Activated CD8-positive, alpha-beta T cell treated with anti-CD3 and anti-CD28 coated beads, Interleukin-2, amount 10 ng/mL, durations not matched to agents 7 days and 5 days (primary cell): ENCODE results near the gene PGLYRP2. TPM values are rescaled to one million over a fixed set of nuclear protein-coding genes. Genes with fewer than 3 reads are reported as not detected.
A peak's percentile ranks its signal among the peaks of the same experiment; 100 is the strongest.
"Not testable (repeated sequence)": the region's sequence is repeated elsewhere in the genome, so short reads cannot be mapped to it uniquely, and the experiment has no call there.

Experiments used
- ATAC-seq: fragments of 150-1000 bp; cut with Tn5 transposase; one replicate; pipeline ENCODE4 v1.10.0; 2021; ENCODE audit warnings: moderate library complexity
- CTCF ChIA-PET: fragments of 350-600 bp; sonication (Branson Sonifier 250); formaldehyde crosslinking; loops from one replicate; lab custom pipeline; 2021; ENCODE audit warnings: antibody characterized with exemption; lab: Charles Lee
- POLR2A ChIA-PET: fragments of 350-600 bp; sonication (Branson Sonifier 250); formaldehyde crosslinking; loops from one replicate; lab custom pipeline; 2021; ENCODE audit warnings: antibody characterized with exemption; lab: Charles Lee
- DNase-seq: peaks from one replicate; pipeline ENCODE4 v3.0.0-alpha.2; 2020
- H3K27ac Mint-ChIP-seq: one replicate; pipeline ENCODE4 v1.8.0; 2021; ENCODE audit warnings: mild to moderate bottlenecking, mixed read lengths
- H3K27me3 Mint-ChIP-seq: one replicate; pipeline ENCODE4 v1.8.0; 2021; ENCODE audit warnings: low read depth, mixed read lengths
- H3K36me3 Mint-ChIP-seq: one replicate; pipeline ENCODE4 v1.8.0; 2021; ENCODE audit warnings: low read depth, mixed read lengths
- H3K4me1 Mint-ChIP-seq: one replicate; pipeline ENCODE4 v1.8.0; 2021; ENCODE audit warnings: low read depth, mixed read lengths
- H3K4me3 Mint-ChIP-seq: one replicate; pipeline ENCODE4 v1.8.0; 2021; ENCODE audit warnings: mild to moderate bottlenecking, mixed read lengths
- H3K9me3 Mint-ChIP-seq: one replicate; pipeline ENCODE4 v1.8.0; 2022; ENCODE audit warnings: mixed read lengths; ENCODE audit not compliant: insufficient read depth
- total RNA-seq, 2 experiments: library from RNA; stranded (reverse); gene quantifications; one replicate each; pipeline ENCODE4 v1.2.3, GENCODE V29; 2021

The PGLYRP2 gene
- total RNA-seq, 2 experiments from 2014 or later = not detected

- H3K9me3 Mint-ChIP-seq, POLR2A ChIA-PET, H3K36me3 Mint-ChIP-seq, H3K27ac Mint-ChIP-seq, H3K4me3 Mint-ChIP-seq, ATAC-seq, DNase-seq, H3K27me3 Mint-ChIP-seq: not testable (repeated sequence)
- CTCF ChIA-PET = interaction anchor here (0.9 to 1.8 kb wide), 3 partner anchors 14 to 75 kb away, joined by 3 to 4 read pairs (median 4); partner anchors contain the start of gene RASAL3
- peaks cover 46% of the 10 kb centered on the region for H3K4me1 Mint-ChIP-seq
Observed at GRCh38 chr19:15480996-15481395, 1.7 kb upstream of the PGLYRP2 start.

DNA sequence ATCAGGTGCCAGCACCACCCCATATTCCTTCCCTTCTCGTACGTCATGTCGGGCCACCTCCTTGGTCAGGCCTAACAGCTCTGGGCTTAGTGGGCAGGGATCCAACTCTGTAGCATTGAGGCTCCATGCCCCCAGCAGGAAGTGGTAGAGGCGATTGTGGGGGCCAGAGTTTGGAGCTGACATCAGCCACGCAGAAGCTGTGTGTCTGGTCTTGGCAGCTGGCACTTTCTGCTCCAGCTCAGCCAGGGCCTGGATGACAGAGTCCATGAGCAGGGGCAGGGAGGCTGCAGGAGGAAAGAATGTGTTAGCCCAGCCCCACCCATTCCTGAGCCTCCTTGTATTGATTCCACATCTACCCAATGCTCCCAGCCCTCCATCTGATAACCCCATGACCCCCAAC is 3.0 kb downstream of the PGLYRP2 start:
- Mint-ChIP-seq H3K27ac (no peak overlapping the region), H3K9me3 (no peaks in the 10 kb centered on the region), H3K36me3 (no peaks in the 10 kb centered on the region), H3K4me3 (no peak overlapping the region), H3K27me3 (no peaks in the 10 kb centered on the region), H3K4me1 (peaks cover 37% of the 10 kb centered on the region)
- ChIA-PET CTCF (interaction anchor here (2.2 kb wide), 1 partner anchor 79 kb away, joined by 9 read pairs; no protein-coding TSS in a partner anchor), POLR2A (interaction anchor here (1.0 kb wide), 1 partner anchor 13 kb away, joined by 4 read pairs; no protein-coding TSS in a partner anchor)
- ATAC-seq (peak; percentile 30), DNase-seq (no peak)

DNA sequence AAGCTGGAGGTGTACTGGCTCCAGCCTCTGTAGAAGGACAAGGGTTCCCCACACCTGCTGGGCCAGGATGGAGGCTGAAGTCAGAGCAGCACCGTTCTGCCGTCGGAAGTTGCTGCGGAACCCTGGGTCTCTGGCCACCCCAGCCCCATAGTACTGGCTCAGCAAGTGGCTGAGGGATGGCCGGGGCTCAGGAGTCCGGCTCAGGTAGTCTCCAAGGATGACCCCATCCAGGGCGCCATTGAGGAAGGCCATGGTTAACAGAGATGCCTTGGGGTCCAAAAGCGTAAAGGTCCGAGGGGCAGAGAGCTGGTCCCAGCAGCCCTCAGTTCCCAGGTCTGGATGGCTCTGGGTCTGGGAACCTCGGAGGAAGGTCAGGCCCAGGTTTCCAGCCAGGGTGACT is 3.7 kb downstream of the PGLYRP2 start:
- Mint-ChIP-seq H3K27ac (no peak overlapping the region), H3K27me3 (no peaks in the 10 kb centered on the region), H3K4me3 (no peak overlapping the region), H3K4me1 (peaks cover 37% of the 10 kb centered on the region), H3K36me3 (no peaks in the 10 kb centered on the region), H3K9me3 (no peaks in the 10 kb centered on the region)
- ATAC-seq (no peak), DNase-seq (no peak)
- CTCF ChIA-PET = interaction anchor here (1.5 to 2.2 kb wide), 2 partner anchors 12 to 79 kb away, joined by 3 to 9 read pairs; no protein-coding TSS in a partner anchor
- POLR2A ChIA-PET = interaction anchor here (1.0 kb wide), 1 partner anchor 12 kb away, joined by 4 read pairs; no protein-coding TSS in a partner anchor

GRCh38 chr19:15475169-15475568 is 4.1 kb downstream of the PGLYRP2 start:
- Mint-ChIP-seq H3K9me3 (no peaks in the 10 kb centered on the region), H3K27ac (no peak overlapping the region), H3K4me3 (no peak overlapping the region), H3K27me3 (no peaks in the 10 kb centered on the region), H3K4me1 (peaks cover 37% of the 10 kb centered on the region), H3K36me3 (no peaks in the 10 kb centered on the region)
- no peak for DNase-seq
- ATAC-seq = no peak
- CTCF ChIA-PET = interaction anchor here (1.5 to 2.2 kb wide), 2 partner anchors 11 to 80 kb away, joined by 3 to 9 read pairs; no protein-coding TSS in a partner anchor
- POLR2A ChIA-PET = no interaction called here

GRCh38 chr19:15473821-15474220 is 5.5 kb downstream of the PGLYRP2 start:
- H3K4me3 Mint-ChIP-seq, DNase-seq, H3K9me3 Mint-ChIP-seq, H3K36me3 Mint-ChIP-seq, H3K27me3 Mint-ChIP-seq, ATAC-seq, H3K27ac Mint-ChIP-seq, POLR2A ChIA-PET: not testable (repeated sequence)
- CTCF ChIA-PET = interaction anchor here (1.4 to 1.5 kb wide), 2 partner anchors 10 to 82 kb away, joined by 3 to 5 read pairs; no protein-coding TSS in a partner anchor
- peaks cover 40% of the 10 kb centered on the region for H3K4me1 Mint-ChIP-seq

GRCh38 chr19:15471639-15472101 is 7.6 kb downstream of the PGLYRP2 start:
- no peak overlapping the region for H3K4me3 Mint-ChIP-seq

GRCh38 chr19:15469513-15470297 is 9.6 kb downstream of the PGLYRP2 start:
- peaks cover 10% of the 10 kb centered on the region for H3K27me3 Mint-ChIP-seq
- H3K9me3 Mint-ChIP-seq = no peaks in the 10 kb centered on the region
- H3K4me1 Mint-ChIP-seq = peaks cover 51% of the 10 kb centered on the region
- ChIA-PET POLR2A (no interaction called here), CTCF (interaction anchor here (1.5 to 2.1 kb wide), 2 partner anchors 51 to 86 kb away, joined by 5 to 9 read pairs; partner anchors contain the start of gene AKAP8L)
- ATAC-seq (peak; percentile 16), DNase-seq (peak; percentile 51)
- H3K36me3 Mint-ChIP-seq = peaks cover 2% of the 10 kb centered on the region
- H3K4me3 Mint-ChIP-seq = peak overlapping the region; percentile 64
- H3K27ac Mint-ChIP-seq = no peak overlapping the region

More at GRCh38 chr19:15471639-15472101, 7.6 kb downstream of the PGLYRP2 start:
- POLR2A ChIA-PET = no interaction called here
- CTCF ChIA-PET = no interaction called here
- Mint-ChIP-seq H3K36me3 (peaks cover 2% of the 10 kb centered on the region), H3K9me3 (no peaks in the 10 kb centered on the region), H3K27ac (no peak overlapping the region), H3K27me3 (peaks cover 10% of the 10 kb centered on the region), H3K4me1 (peaks cover 48% of the 10 kb centered on the region)
- no peak for ATAC-seq
- no peak for DNase-seq

DNA sequence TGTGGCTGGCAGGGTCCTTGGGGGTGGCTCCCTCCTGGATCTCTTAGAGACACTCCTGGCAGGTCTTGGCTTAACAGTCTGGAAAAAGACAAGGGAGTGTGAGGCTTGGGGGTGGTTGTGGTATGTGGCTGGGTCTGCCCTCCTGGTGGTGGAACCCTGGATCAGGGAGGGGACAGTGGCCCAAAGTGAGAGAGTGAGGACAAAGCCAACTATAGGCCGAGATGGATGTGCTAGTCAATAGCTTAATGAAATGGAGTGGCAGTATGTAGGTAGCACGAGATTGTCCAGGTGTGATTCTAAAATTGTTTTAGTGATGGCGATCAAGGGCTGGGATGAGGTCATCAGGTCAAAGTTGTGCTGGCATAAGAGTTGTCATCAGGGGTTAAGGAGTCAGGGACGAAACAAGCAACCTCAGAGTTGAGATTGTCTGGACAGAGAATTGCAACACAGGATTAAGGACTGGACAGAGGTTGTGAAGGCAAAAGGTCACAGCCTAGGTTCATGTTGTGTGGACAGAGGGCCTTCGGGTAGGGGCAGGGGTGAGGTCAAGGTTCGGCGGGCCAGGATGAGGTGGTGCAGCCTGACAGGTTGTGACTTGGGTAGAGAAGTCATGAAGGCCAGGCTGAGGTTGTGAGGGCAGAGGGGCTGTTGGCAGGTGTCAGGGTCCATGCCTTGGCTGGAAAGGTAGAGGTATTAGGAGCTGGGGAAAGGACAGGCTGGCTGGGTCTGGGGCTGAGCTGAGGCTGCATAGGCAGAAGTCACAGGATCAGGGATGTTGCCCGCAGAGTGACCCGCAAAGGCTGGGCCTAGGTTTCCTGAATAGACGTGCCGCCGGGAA is 10.4 kb downstream of the PGLYRP2 start:
- H3K36me3 Mint-ChIP-seq = peaks cover 5% of the 10 kb centered on the region
- H3K27ac Mint-ChIP-seq = peak overlapping the region; percentile 31
- H3K9me3 Mint-ChIP-seq = no peaks in the 10 kb centered on the region
- ATAC-seq (no peak), DNase-seq (no peak)
- POLR2A ChIA-PET = no interaction called here
- H3K4me3 Mint-ChIP-seq = peak overlapping the region; percentile 64
- peaks cover 10% of the 10 kb centered on the region for H3K27me3 Mint-ChIP-seq
- CTCF ChIA-PET = interaction anchor here (1.5 to 2.3 kb wide), 3 partner anchors 50 to 87 kb away, joined by 5 to 31 read pairs (median 9); partner anchors contain the start of gene AKAP8L
- H3K4me1 Mint-ChIP-seq = peaks cover 55% of the 10 kb centered on the region

GRCh38 chr19:15467734-15468214 is 11.5 kb downstream of the PGLYRP2 start:
- CTCF ChIA-PET = interaction anchor here (0.6 to 3.3 kb wide), 8 partner anchors 11 to 87 kb away, joined by 3 to 39 read pairs (median 6); partner anchors contain the start of genes AKAP8L and PGLYRP2
- no peak for DNase-seq

DNA sequence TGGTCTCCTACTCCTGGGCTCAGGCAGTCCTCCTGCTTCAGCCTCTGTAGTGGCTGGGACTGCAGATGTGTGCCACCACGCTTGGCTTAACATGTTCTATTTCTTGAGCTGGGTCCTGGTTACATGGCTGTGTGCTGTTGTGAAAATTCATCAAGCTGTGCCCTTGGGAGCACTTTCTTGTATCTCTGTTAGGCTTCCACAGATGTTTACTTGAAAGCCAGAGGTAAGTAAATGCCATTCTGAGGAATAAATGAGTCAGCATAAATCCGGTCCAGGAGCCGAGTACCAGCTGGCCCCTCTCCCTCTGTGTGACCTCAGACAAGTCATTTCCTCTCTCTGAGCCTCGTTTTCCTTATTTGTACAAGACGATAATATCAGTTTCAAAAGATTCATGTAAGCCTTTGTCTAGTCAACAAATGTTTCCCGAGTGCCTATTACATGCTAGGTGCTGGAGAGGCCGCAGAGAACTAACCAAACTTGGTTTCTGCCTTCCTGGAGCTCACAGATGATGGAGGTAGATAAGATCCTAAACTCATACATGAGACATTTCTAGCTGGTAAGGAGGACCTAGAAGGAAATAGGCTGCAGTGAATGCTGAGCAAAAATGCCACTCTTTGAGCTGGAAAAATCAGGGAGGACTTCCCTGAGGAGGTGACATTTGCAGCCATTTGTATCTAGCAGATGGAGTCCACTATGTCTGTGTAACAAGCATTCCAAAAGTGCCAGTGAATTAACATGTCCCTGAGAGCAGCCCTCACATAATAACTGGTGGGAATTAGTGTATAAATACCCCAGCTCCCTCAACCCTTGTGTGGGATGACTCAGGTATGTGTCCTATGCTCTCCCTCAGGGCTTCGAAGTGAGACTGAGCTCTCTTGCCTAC is 12.2 kb downstream of the PGLYRP2 start:
- CTCF ChIA-PET = interaction anchor here (0.6 to 3.3 kb wide), 9 partner anchors 11 to 88 kb away, joined by 3 to 39 read pairs (median 4); partner anchors contain the start of genes AKAP8L and PGLYRP2
- Mint-ChIP-seq H3K4me3 (peak overlapping the region; percentile 48), H3K27ac (peak overlapping the region; percentile 85), H3K4me1 (peaks cover 62% of the 10 kb centered on the region), H3K9me3 (no peaks in the 10 kb centered on the region), H3K27me3 (peaks cover 10% of the 10 kb centered on the region), H3K36me3 (peaks cover 19% of the 10 kb centered on the region)
- peak; percentile 45 for ATAC-seq
- POLR2A ChIA-PET = interaction anchor here (0.6 to 1.6 kb wide), 7 partner anchors 8 to 48 kb away, joined by 3 to 8 read pairs (median 3); partner anchors contain the start of gene AKAP8L
- DNase-seq = peak; percentile 79

More at GRCh38 chr19:15467734-15468214, 11.5 kb downstream of the PGLYRP2 start:
- Mint-ChIP-seq H3K36me3 (peaks cover 14% of the 10 kb centered on the region), H3K4me1 (peaks cover 56% of the 10 kb centered on the region), H3K27me3 (peaks cover 10% of the 10 kb centered on the region), H3K4me3 (peak overlapping the region; percentile 4), H3K27ac (peak overlapping the region; percentile 85), H3K9me3 (no peaks in the 10 kb centered on the region)
- no peak for ATAC-seq
- POLR2A ChIA-PET = interaction anchor here (0.6 to 1.6 kb wide), 5 partner anchors 9 to 49 kb away, joined by 3 to 8 read pairs (median 3); partner anchors contain the start of gene AKAP8L
